Measurements from ENCODE around the gene PDIK1L.

The PDIK1L gene

DNA sequence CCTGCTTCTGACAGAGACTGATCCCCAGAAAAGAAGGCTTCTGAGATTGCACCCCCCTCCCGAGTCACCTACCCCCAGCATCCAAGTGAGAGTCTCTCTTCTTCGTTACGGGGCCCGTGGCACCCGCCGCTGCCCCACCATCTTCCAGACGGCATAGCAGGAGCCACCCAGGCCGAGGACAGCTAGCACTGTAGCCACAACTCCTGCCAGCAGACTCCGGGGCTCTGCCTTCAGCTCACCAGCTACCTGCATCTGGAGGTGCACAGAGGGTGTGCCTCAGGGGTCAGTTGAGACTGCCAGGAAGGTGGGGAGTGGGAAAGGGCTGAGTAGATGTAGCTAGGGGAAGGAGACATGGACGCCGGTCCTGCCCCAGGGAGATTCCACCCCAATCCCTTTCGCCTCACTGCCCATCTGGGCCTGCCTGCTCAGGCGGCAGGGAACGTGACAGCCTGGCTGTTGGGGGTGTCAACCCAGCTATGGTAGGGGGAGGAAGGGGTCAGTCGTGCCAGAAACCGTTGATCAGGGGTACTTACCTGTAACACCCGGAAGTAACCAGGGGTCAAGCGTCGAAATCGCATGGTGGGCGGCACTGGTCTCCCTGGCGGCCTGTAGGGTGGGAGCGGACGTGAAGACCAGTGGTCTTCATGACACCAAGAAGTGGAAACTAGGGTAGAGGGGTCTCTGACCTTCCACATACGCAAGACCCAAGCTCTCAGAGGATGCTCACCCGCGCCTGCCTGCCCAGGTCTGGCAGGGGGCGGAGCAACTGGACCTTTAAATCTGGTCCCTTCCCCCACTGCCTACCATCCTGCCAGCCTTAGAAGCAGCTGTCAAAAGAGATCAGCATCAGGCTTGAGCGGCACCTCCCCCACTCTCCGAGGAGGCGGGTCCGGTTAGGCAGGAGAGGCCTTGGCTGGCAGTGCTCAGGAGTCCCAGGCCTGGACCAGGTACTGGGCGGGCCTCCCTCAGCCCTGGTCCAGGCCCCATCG, 59.8 kb downstream of the PDIK1L start, which contains the start of gene ZNF593OS:
Gene ZNF593OS, minus strand, starts transcription at position 749 of the 989 bp plus-strand sequence. Its CDS starts 171 bp downstream, at position 578.
- DNase-seq (ENCODE audit: low spot score): no peak

Data from D341Med (cell line).